ENCODE measurements around the gene LRRFIP1. TPM values are rescaled to one million over a fixed set of nuclear protein-coding genes. Genes with fewer than 3 reads are reported as not detected.

The LRRFIP1 gene
- polyA plus RNA-seq, 1 experiment = 50.4 TPM

- no peak for TF ChIP-seq CTCF (IDR thresholded peaks at IDR 0.05; ENCODE audit: insufficient read depth, low read depth, low read length)
- peaks cover 3% of the 10 kb centered on the region; the same call in 1 of the 2 replicates for H3K36me3 ChIP-seq (ENCODE audit: control insufficient read depth, insufficient read depth, low read length)
- no peaks in the 10 kb centered on the region for H3K27me3 ChIP-seq (ENCODE audit: control insufficient read depth, insufficient read depth, low read length)
- H3K4me3 ChIP-seq (ENCODE audit: low read depth, low read length) = no peak overlapping the region
- no peak for DNase-seq (ENCODE audit: low read depth)
- ChIA-PET POLR2A (no interaction called here), CTCF (no interaction called here)
These were observed 26.6 kb downstream of the LRRFIP1 start for GRCh38 chr2:237653776-237654558.

- TF ChIP-seq CTCF (IDR thresholded peaks at IDR 0.05; ENCODE audit: insufficient read depth, low read depth, low read length) = no peak
- no peak for DNase-seq (ENCODE audit: low read depth)
- no peak overlapping the region for H3K4me3 ChIP-seq (ENCODE audit: low read depth, low read length)
- no peaks in the 10 kb centered on the region for H3K27me3 ChIP-seq (ENCODE audit: control insufficient read depth, insufficient read depth, low read length)
- peaks cover 1% of the 10 kb centered on the region; the same call in 1 of the 2 replicates for H3K36me3 ChIP-seq (ENCODE audit: control insufficient read depth, insufficient read depth, low read length)
- CTCF ChIA-PET = no interaction called here
- POLR2A ChIA-PET = no interaction called here
These were observed 29.7 kb downstream of the LRRFIP1 start for GRCh38 chr2:237657063-237657462.

GRCh38 chr2:237660381-237660900, 33.1 kb downstream of the LRRFIP1 start:
- ChIA-PET CTCF (interaction anchor here (0.9 to 1.8 kb wide), 2 partner anchors 10 to 85 kb away, joined by 3 to 5 read pairs; no protein-coding TSS in a partner anchor), POLR2A (no interaction called here)
- no peaks in the 10 kb centered on the region for H3K27me3 ChIP-seq (ENCODE audit: control insufficient read depth, insufficient read depth, low read length)
- no peaks in the 10 kb centered on the region; the same call in 1 of the 2 replicates for H3K36me3 ChIP-seq (ENCODE audit: control insufficient read depth, insufficient read depth, low read length)
- TF ChIP-seq CTCF (IDR thresholded peaks at IDR 0.05; ENCODE audit: insufficient read depth, low read depth, low read length) = no peak
- DNase-seq (ENCODE audit: low read depth) = no peak
- H3K4me3 ChIP-seq (ENCODE audit: low read depth, low read length) = no peak overlapping the region

GRCh38 chr2:237661270-237661669, 33.9 kb downstream of the LRRFIP1 start:
- no peak for DNase-seq (ENCODE audit: low read depth)
- TF ChIP-seq CTCF (IDR thresholded peaks at IDR 0.05; ENCODE audit: insufficient read depth, low read depth, low read length) = no peak
- Histone ChIP-seq H3K4me3 (ENCODE audit: low read depth, low read length) (no peak overlapping the region), H3K27me3 (ENCODE audit: control insufficient read depth, insufficient read depth, low read length) (no peaks in the 10 kb centered on the region), H3K36me3 (ENCODE audit: control insufficient read depth, insufficient read depth, low read length) (no peaks in the 10 kb centered on the region; the same call in 1 of the 2 replicates)
- ChIA-PET CTCF (interaction anchor here (0.9 kb wide), 1 partner anchor 11 kb away, joined by 3 read pairs; no protein-coding TSS in a partner anchor), POLR2A (no interaction called here)

- no peak for TF ChIP-seq CTCF (IDR thresholded peaks at IDR 0.05; ENCODE audit: insufficient read depth, low read depth, low read length)
- ChIA-PET CTCF (interaction anchor here (0.7 kb wide), 1 partner anchor 35 kb away, joined by 3 read pairs; no protein-coding TSS in a partner anchor), POLR2A (no interaction called here)
- no peaks in the 10 kb centered on the region for H3K27me3 ChIP-seq (ENCODE audit: control insufficient read depth, insufficient read depth, low read length)
- H3K36me3 ChIP-seq (ENCODE audit: control insufficient read depth, insufficient read depth, low read length) = no peaks in the 10 kb centered on the region; the same call in 1 of the 2 replicates
- DNase-seq (ENCODE audit: low read depth) = no peak
- H3K4me3 ChIP-seq (ENCODE audit: low read depth, low read length) = no peak overlapping the region
These were observed 34.5 kb downstream of the LRRFIP1 start for GRCh38 chr2:237661799-237662328.
